Mesendoderm (in vitro differentiated cells): Measurements from ENCODE around the gene PNMA5. TPM values are rescaled to one million over a fixed set of nuclear protein-coding genes. Genes with fewer than 3 reads are reported as not detected.
"Not testable (repeated sequence)": the region's sequence is repeated elsewhere in the genome, so short reads cannot be mapped to it uniquely, and the experiment has no call there.

Experiments
- DNase-seq: peaks from one replicate; pipeline ENCODE4 v3.0.0; 2013
- H2AK5ac ChIP-seq: 2 replicates; pipeline ENCODE4 v1.6.1; 2013; ENCODE audit warnings: low read length, inconsistent platforms
- H2BK120ac ChIP-seq: 2 replicates; pipeline ENCODE4 v1.6.1; 2013; ENCODE audit warnings: low read depth, mild to moderate bottlenecking, low read length, moderate library complexity, mixed read lengths
- H2BK15ac ChIP-seq: replicated peaks from 2 replicates; pipeline ENCODE4 v1.6.1; 2013; ENCODE audit warnings: low read depth, mild to moderate bottlenecking, moderate library complexity
- H2BK5ac ChIP-seq: 2 replicates; pipeline ENCODE4 v1.6.1; 2013; ENCODE audit warnings: low read length, inconsistent platforms
- H3K18ac ChIP-seq: 2 replicates; pipeline ENCODE4 v1.6.1; 2013; ENCODE audit warnings: mild to moderate bottlenecking, low read length, mixed read lengths
- H3K23ac ChIP-seq: one replicate; pipeline ENCODE4 v1.6.1; 2013; ENCODE audit warnings: low read length
- H3K27ac ChIP-seq: 2 replicates; pipeline ENCODE4 v1.5.1; 2013; ENCODE audit warnings: low read depth, mild to moderate bottlenecking, inconsistent platforms, low read length, moderate library complexity
- H3K27me3 ChIP-seq: 2 replicates; pipeline ENCODE4 v1.6.1; 2013; ENCODE audit warnings: low read length, control low read depth, mild to moderate bottlenecking, inconsistent platforms; ENCODE audit not compliant: insufficient read depth, poor library complexity
- H3K36me3 ChIP-seq: 2 replicates; pipeline ENCODE4 v1.6.1; 2013; ENCODE audit warnings: low read length, inconsistent platforms; ENCODE audit not compliant: control insufficient read depth, insufficient read depth
- H3K4ac ChIP-seq: one replicate; pipeline ENCODE4 v1.6.1; 2013; ENCODE audit warnings: low read depth, mild to moderate bottlenecking, low read length, moderate library complexity
- H3K4me1 ChIP-seq: 2 replicates; pipeline ENCODE4 v1.6.1; 2013; ENCODE audit warnings: low read depth, low read length, inconsistent platforms; ENCODE audit not compliant: control insufficient read depth
- H3K4me2 ChIP-seq: 2 replicates; pipeline ENCODE4 v1.6.1; 2013; ENCODE audit warnings: low read length
- H3K4me3 ChIP-seq: 2 replicates; pipeline ENCODE4 v1.5.1; 2013; ENCODE audit warnings: mild to moderate bottlenecking, low read length
- H3K56ac ChIP-seq: one replicate; pipeline ENCODE4 v1.6.1; 2013; ENCODE audit warnings: low read length
- H3K79me1 ChIP-seq: 2 replicates; pipeline ENCODE4 v1.6.1; 2013; ENCODE audit warnings: low read length, inconsistent platforms
- H3K79me2 ChIP-seq: 2 replicates; pipeline ENCODE4 v1.6.1; 2013; ENCODE audit warnings: mild to moderate bottlenecking, low read length; ENCODE audit not compliant: control insufficient read depth, insufficient read depth
- H3K9ac ChIP-seq: 2 replicates; pipeline ENCODE4 v1.6.1; 2013; ENCODE audit warnings: low read length, inconsistent platforms
- H4K5ac ChIP-seq: one replicate; pipeline ENCODE4 v1.6.1; 2013; ENCODE audit warnings: low read length
- H4K8ac ChIP-seq: one replicate; pipeline ENCODE4 v1.6.1; 2013; ENCODE audit warnings: low read depth, mild to moderate bottlenecking, control low read depth, low read length, moderate library complexity
- whole genome bisulfite sequencing: extraction: QIAGEN DNeasy Blood & Tissue Kit; methylation state at CpG from one replicate; pipeline ENCODE4 v1.1.7; 2013; ENCODE audit warnings: low lambda C conversion rate, missing lambda C conversion rate; ENCODE audit not compliant: insufficient coverage; ENCODE audit errors: extremely low coverage; 5-methylcytosine and 5-hydroxymethylcytosine counted together
- polyA plus RNA-seq, 2 experiments: library from polyadenylated mRNA; stranded (reverse); fragments of 200-250 nt; gene quantifications; one replicate each; pipeline ENCODE4 v1.2.3, GENCODE V29; 2013

The PNMA5 gene
- 0.07 TPM for polyA plus RNA-seq (2013, experiment 1 of 2)
- polyA plus RNA-seq (2013, experiment 2 of 2) = 0.14 TPM

GRCh38 chrX:152993933-152994332, at the start of gene PNMA5:
PNMA5 (minus strand) TSS chrX:152994116; CDS start chrX:152991598, 2,518 bp downstream.
- Histone ChIP-seq H3K27ac (no peak within 1 kb of the TSS), H3K79me2 (no peaks in the 10 kb centered on the region), H3K56ac (no peak within 1 kb of the TSS), H3K23ac (no peak within 1 kb of the TSS), H3K4me2 (no peak within 1 kb of the TSS), H3K4me1 (no peaks in the 10 kb centered on the region), H2BK5ac (no peak within 1 kb of the TSS), H2AK5ac (no peak within 1 kb of the TSS), H3K18ac (no peak within 1 kb of the TSS), H3K4ac (no peak within 1 kb of the TSS), H3K27me3 (no peaks in the 10 kb centered on the region), H4K5ac (no peak within 1 kb of the TSS), H3K4me3 (no peak within 1 kb of the TSS), H3K36me3 (no peaks in the 10 kb centered on the region), H2BK120ac (no peak within 1 kb of the TSS), H2BK15ac (no peak within 1 kb of the TSS), H3K79me1 (no peaks in the 10 kb centered on the region), H4K8ac (no peak within 1 kb of the TSS), H3K9ac (no peak within 1 kb of the TSS)
- no peak for DNase-seq
- WGBS = no CpG with 5 or more reads among the region's 31 CpGs

DNA sequence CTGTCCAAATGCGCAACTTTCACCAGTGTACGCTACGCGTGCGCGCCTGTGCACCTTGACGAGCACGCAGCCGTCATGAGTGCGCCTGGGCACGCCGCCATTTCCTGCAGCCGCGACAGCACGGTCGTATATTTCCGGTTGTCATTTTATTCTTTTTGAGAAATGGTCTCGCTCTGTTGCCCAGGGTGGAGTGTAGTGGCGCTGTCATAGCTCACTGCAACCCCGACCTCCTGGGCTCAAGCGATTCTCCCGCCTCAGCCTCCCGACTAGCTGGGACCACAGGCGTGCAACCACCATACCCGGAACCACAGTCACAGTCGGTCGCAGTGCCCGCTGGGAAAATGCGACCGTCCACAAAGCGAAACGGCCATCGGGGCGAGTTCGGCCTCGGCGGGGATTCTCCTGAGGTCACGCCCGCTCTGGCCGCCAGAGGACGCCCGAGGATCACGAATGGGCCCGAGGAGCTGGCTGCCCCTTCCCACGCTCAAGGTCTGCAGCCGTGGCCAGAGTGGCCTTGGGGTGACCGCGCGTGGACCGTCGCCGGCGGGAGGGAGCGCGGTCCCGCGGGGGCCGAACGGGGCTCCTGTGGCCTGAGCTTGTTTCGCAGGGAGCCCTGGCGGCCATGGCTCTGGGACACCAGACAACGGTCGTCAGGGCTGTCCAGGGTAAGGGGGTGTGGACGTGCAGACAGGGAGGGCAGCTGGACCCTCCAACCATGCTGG, 38.6 kb upstream of the PNMA5 start:
- Histone ChIP-seq H4K5ac (peak overlapping the region; percentile 56), H3K18ac (no peak overlapping the region), H4K8ac (no peak overlapping the region), H3K27me3 (no peaks in the 10 kb centered on the region), H2AK5ac (no peak overlapping the region), H2BK120ac (no peak overlapping the region), H2BK5ac (no peak overlapping the region), H3K4me1 (no peaks in the 10 kb centered on the region), H2BK15ac (no peak overlapping the region), H3K56ac (peak overlapping the region; percentile 42), H3K79me2 (no peaks in the 10 kb centered on the region), H3K23ac (no peak overlapping the region), H3K36me3 (no peaks in the 10 kb centered on the region), H3K9ac (no peak overlapping the region), H3K4me3 (no peak overlapping the region), H3K4ac (no peak overlapping the region), H3K79me1 (no peaks in the 10 kb centered on the region), H3K4me2 (no peak overlapping the region), H3K27ac (no peak overlapping the region)
- WGBS = no CpG with 5 or more reads among the region's 64 CpGs
- peak; percentile 57 for DNase-seq

- Histone ChIP-seq H3K4me3 (no peak overlapping the region), H3K23ac (no peak overlapping the region), H2BK15ac (no peak overlapping the region), H3K9ac (no peak overlapping the region), H2AK5ac (no peak overlapping the region), H3K27ac (no peak overlapping the region), H2BK120ac (no peak overlapping the region), H3K56ac (no peak overlapping the region), H4K5ac (no peak overlapping the region), H4K8ac (no peak overlapping the region), H3K4me1 (no peaks in the 10 kb centered on the region), H3K36me3 (no peaks in the 10 kb centered on the region), H3K4ac (no peak overlapping the region), H3K79me1 (no peaks in the 10 kb centered on the region), H3K79me2 (no peaks in the 10 kb centered on the region), H3K4me2 (no peak overlapping the region), H3K18ac (no peak overlapping the region), H3K27me3 (no peaks in the 10 kb centered on the region), H2BK5ac (no peak overlapping the region)
- WGBS = no CpG with 5 or more reads among the region's 12 CpGs
- no peak for DNase-seq
These were observed 36.9 kb upstream of the PNMA5 start for GRCh38 chrX:153030801-153031200.

DNA sequence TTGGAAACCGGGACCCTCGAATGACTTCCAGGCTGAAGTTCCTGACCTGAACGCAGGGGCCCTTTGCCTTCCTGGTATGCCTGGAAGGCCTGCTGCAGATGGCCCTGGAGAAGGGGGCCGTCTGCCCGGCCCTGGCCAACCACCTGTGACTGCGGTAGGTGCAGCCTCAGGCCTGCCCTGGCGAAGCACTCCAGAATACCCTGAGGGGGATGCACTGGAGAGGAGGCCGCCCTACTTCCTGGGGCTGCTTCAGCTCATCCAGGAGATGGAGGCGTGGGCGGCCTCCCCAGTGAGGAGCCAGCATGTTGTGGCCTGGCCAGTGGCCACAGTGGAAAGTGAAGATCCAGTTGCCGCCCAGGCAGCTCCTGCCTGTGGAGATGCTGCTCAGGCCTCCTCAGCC, 36.0 kb upstream of the PNMA5 start:
- H3K4me3 ChIP-seq = no peak overlapping the region
- H2BK120ac ChIP-seq = no peak overlapping the region
- no peak for DNase-seq
- no peak overlapping the region for H2AK5ac ChIP-seq
- no peak overlapping the region for H3K4ac ChIP-seq
- no peaks in the 10 kb centered on the region for H3K4me1 ChIP-seq
- H2BK15ac ChIP-seq = no peak overlapping the region
- H3K56ac ChIP-seq = no peak overlapping the region
- no peak overlapping the region for H4K5ac ChIP-seq
- H3K18ac ChIP-seq = no peak overlapping the region
- no peaks in the 10 kb centered on the region for H3K79me2 ChIP-seq
- H2BK5ac ChIP-seq = no peak overlapping the region
- no peaks in the 10 kb centered on the region for H3K36me3 ChIP-seq
- no peak overlapping the region for H3K9ac ChIP-seq
- no CpG with 5 or more reads among the region's 11 CpGs for WGBS
- no peak overlapping the region for H3K23ac ChIP-seq
- H3K27ac ChIP-seq = no peak overlapping the region
- H3K79me1 ChIP-seq = no peaks in the 10 kb centered on the region
- no peak overlapping the region for H4K8ac ChIP-seq
- H3K4me2 ChIP-seq = no peak overlapping the region
- no peaks in the 10 kb centered on the region for H3K27me3 ChIP-seq

GRCh38 chrX:153029162-153029561, 35.2 kb upstream of the PNMA5 start:
- H3K56ac ChIP-seq = no peak overlapping the region
- no peaks in the 10 kb centered on the region for H3K79me2 ChIP-seq
- no peak overlapping the region for H2BK15ac ChIP-seq
- no peak overlapping the region for H2BK120ac ChIP-seq
- H3K9ac ChIP-seq = no peak overlapping the region
- H3K23ac ChIP-seq = no peak overlapping the region
- no peaks in the 10 kb centered on the region for H3K36me3 ChIP-seq
- H3K18ac ChIP-seq = no peak overlapping the region
- no peak overlapping the region for H3K4me2 ChIP-seq
- no peak overlapping the region for H3K4me3 ChIP-seq
- no peaks in the 10 kb centered on the region for H3K27me3 ChIP-seq
- no peak overlapping the region for H3K4ac ChIP-seq
- H2AK5ac ChIP-seq = no peak overlapping the region
- no peak overlapping the region for H3K27ac ChIP-seq
- H2BK5ac ChIP-seq = no peak overlapping the region
- no peaks in the 10 kb centered on the region for H3K4me1 ChIP-seq
- DNase-seq = no peak
- no CpG with 5 or more reads among the region's 2 CpGs for WGBS
- H3K79me1 ChIP-seq = no peaks in the 10 kb centered on the region
- H4K5ac ChIP-seq = no peak overlapping the region
- no peak overlapping the region for H4K8ac ChIP-seq

DNA sequence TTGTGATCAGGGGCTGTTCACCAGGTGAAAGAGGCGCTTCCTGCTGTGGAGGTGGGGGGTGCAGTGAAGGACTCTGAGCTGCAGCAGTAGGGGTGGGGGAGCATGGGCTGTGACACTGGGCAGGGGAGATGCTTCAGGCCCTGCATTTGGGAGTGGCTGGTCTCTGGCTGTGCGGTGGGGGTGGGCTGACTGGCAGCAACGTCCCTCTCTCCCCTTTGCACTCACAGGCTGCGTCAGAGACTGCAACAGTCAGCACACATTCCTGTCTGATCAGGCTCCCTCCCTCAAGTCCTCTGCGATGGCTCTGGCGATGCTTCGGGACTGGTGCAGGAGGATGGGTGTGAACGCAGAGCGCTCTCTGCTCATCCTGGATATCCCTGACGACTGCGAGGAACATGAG, 34.6 kb upstream of the PNMA5 start:
- not testable (repeated sequence) for H3K36me3 ChIP-seq

More for the DNA sequence above, 34.6 kb upstream of the PNMA5 start:
- H3K9ac ChIP-seq, H2BK5ac ChIP-seq, H3K4me3 ChIP-seq, H3K23ac ChIP-seq, H2BK120ac ChIP-seq, H4K5ac ChIP-seq, H3K56ac ChIP-seq, H3K27ac ChIP-seq, H3K79me2 ChIP-seq, H4K8ac ChIP-seq, H3K27me3 ChIP-seq, H3K4me2 ChIP-seq, DNase-seq, H2BK15ac ChIP-seq, H3K4me1 ChIP-seq, H3K4ac ChIP-seq, H2AK5ac ChIP-seq, H3K18ac ChIP-seq, H3K79me1 ChIP-seq: not testable (repeated sequence)
- WGBS = no CpG with 5 or more reads among the region's 11 CpGs
